IMR-90 (cell line): ENCODE results near the gene PPARD. TPM values are rescaled to one million over a fixed set of nuclear protein-coding genes. Genes with fewer than 3 reads are reported as not detected.

Source experiments
- ATAC-seq: fragments of 200-7000 bp; cut with Tn5 transposase; 2 replicates; pipeline ENCODE4 v1.9.1; 2020; ENCODE audit warnings: low read depth, mild to moderate bottlenecking, moderate library complexity
- BruUV-seq: library from RNA; stranded (reverse); fragments of 400-500 nt; replicated peaks from 2 replicates; lab custom pipeline; 2021; lab: Mats Ljungman, UMichigan
- CTCF ChIA-PET: fragments of 300-600 bp; formaldehyde crosslinking; extraction: SDS; loops from one replicate; lab custom pipeline; 2021; ENCODE audit warnings: antibody characterized with exemption; lab: Yijun Ruan, JAX
- POLR2A ChIA-PET: fragments of 300-600 bp; sonication (Branson Sonifier 250); formaldehyde crosslinking; loops from one replicate; lab custom pipeline; 2022; ENCODE audit warnings: antibody characterized with exemption; ENCODE audit not compliant: unreplicated experiment; lab: Charles Lee
- DNase-seq: peaks from one replicate; pipeline ENCODE4 v3.0.0; 2013
- H2AFZ ChIP-seq: replicated peaks from 2 replicates; pipeline ENCODE3; 2013; ENCODE audit warnings: low read length, mild to moderate bottlenecking; ENCODE audit not compliant: poor library complexity
- H2AK5ac ChIP-seq: 2 replicates; pipeline ENCODE4 v1.6.1; 2013; ENCODE audit warnings: low read depth, low read length, inconsistent platforms
- H2AK9ac ChIP-seq: replicated peaks from 2 replicates; pipeline ENCODE3; 2013; ENCODE audit warnings: mild to moderate bottlenecking, low read depth, low read length, moderate library complexity; ENCODE audit not compliant: poor library complexity
- H2BK120ac ChIP-seq: 2 replicates; pipeline ENCODE4 v1.6.1; 2013; ENCODE audit warnings: low read depth, low read length, inconsistent platforms
- H2BK15ac ChIP-seq: 3 replicates; pipeline ENCODE4 v1.6.1; 2013; ENCODE audit warnings: low read depth, low read length, inconsistent platforms
- H2BK20ac ChIP-seq: 2 replicates; pipeline ENCODE4 v1.6.1; 2013; ENCODE audit warnings: low read depth, mild to moderate bottlenecking, inconsistent platforms, low read length, moderate library complexity
- H2BK5ac ChIP-seq: 2 replicates; pipeline ENCODE4 v1.6.1; 2013; ENCODE audit warnings: mild to moderate bottlenecking, low read depth, low read length, inconsistent platforms; ENCODE audit not compliant: poor library complexity, severe bottlenecking
- H3K14ac ChIP-seq: replicated peaks from 2 replicates; pipeline ENCODE4 v1.6.1; 2013; ENCODE audit warnings: low read depth, low read length, inconsistent platforms
- H3K18ac ChIP-seq: 2 replicates; pipeline ENCODE4 v1.6.1; 2013; ENCODE audit warnings: low read depth, low read length, control low read depth
- H3K23ac ChIP-seq: 2 replicates; pipeline ENCODE4 v1.6.1; 2013; ENCODE audit warnings: low read depth, low read length, inconsistent platforms
- H3K27ac ChIP-seq: 2 replicates; pipeline ENCODE4 v1.5.1; 2013; ENCODE audit warnings: mild to moderate bottlenecking, control low read depth, low read length; ENCODE audit not compliant: insufficient read depth
- H3K27me3 ChIP-seq: 2 replicates; pipeline ENCODE4 v1.6.1; 2013; ENCODE audit warnings: low read length; ENCODE audit not compliant: control insufficient read depth, insufficient read depth
- H3K36me3 ChIP-seq: 2 replicates; pipeline ENCODE4 v1.6.1; 2013; ENCODE audit warnings: low read length, mixed read lengths; ENCODE audit not compliant: control insufficient read depth, insufficient read depth
- H3K4ac ChIP-seq: 2 replicates; pipeline ENCODE4 v1.6.1; 2013; ENCODE audit warnings: low read depth, low read length, inconsistent platforms
- H3K4me1 ChIP-seq: 2 replicates; pipeline ENCODE4 v1.6.1; 2013; ENCODE audit warnings: low read length, mixed read lengths; ENCODE audit not compliant: control insufficient read depth, insufficient read depth
- H3K4me2 ChIP-seq: 2 replicates; pipeline ENCODE4 v1.6.1; 2013; ENCODE audit warnings: low read depth, mild to moderate bottlenecking, control low read depth, low read length, moderate library complexity
- H3K4me3 ChIP-seq: 2 replicates; pipeline ENCODE4 v1.5.1; 2013; ENCODE audit warnings: low read depth, mild to moderate bottlenecking, control low read depth, low read length, moderate library complexity; ENCODE audit not compliant: insufficient read depth
- H3K56ac ChIP-seq: 2 replicates; pipeline ENCODE4 v1.6.1; 2013; ENCODE audit warnings: low read length, inconsistent platforms; ENCODE audit not compliant: insufficient read depth; ENCODE audit errors: extremely low read depth
- H3K79me1 ChIP-seq, 2 experiments: 2 replicates each; pipeline ENCODE4 v1.6.1; 2013; ENCODE audit warnings: low read length in 2 of 2, inconsistent platforms in 1 of 2, low read depth in 1 of 2
- H3K9ac ChIP-seq: 2 replicates; pipeline ENCODE4 v1.6.1; 2013; ENCODE audit warnings: low read depth, low read length, control low read depth
- H3K9me1 ChIP-seq: 2 replicates; pipeline ENCODE4 v1.6.1; 2013; ENCODE audit warnings: low read length, inconsistent platforms; ENCODE audit not compliant: insufficient read depth
- H3K9me3 ChIP-seq: 2 replicates; pipeline ENCODE4 v1.6.1; 2013; ENCODE audit warnings: low read length; ENCODE audit not compliant: control insufficient read depth, insufficient read depth
- H4K20me1 ChIP-seq: 2 replicates; pipeline ENCODE4 v1.6.1; 2013; ENCODE audit warnings: low read length, inconsistent platforms; ENCODE audit not compliant: insufficient read depth
- H4K5ac ChIP-seq: 2 replicates; pipeline ENCODE4 v1.6.1; 2013; ENCODE audit warnings: mild to moderate bottlenecking, low read depth, low read length, control low read depth
- H4K8ac ChIP-seq, 2 experiments: 2 replicates each; pipeline ENCODE4 v1.6.1; 2013; ENCODE audit warnings: low read depth in 2 of 2, low read length in 2 of 2, control low read depth in 1 of 2, inconsistent platforms in 1 of 2
- H4K91ac ChIP-seq: 2 replicates; pipeline ENCODE4 v1.6.1; 2013; ENCODE audit warnings: low read depth, low read length, inconsistent platforms; ENCODE audit not compliant: insufficient read depth
- BHLHE40 ChIP-seq: fragments of 150-350 bp; IDR thresholded peaks from 2 replicates; pipeline ENCODE4 v1.6.1; 2016; ENCODE audit warnings: mild to moderate bottlenecking, low read depth, low read length
- CEBPB ChIP-seq: IDR thresholded peaks from 2 replicates; pipeline ENCODE4 v1.6.1; 2012; ENCODE audit warnings: low read depth, low read length, improper control_type of control experiment
- CHD1 ChIP-seq: IDR thresholded peaks from 2 replicates; pipeline ENCODE4 v1.6.1; 2012; ENCODE audit warnings: low read depth, low read length, improper control_type of control experiment
- ELK1 ChIP-seq: fragments of 150-350 bp; IDR thresholded peaks from 2 replicates; pipeline ENCODE4 v1.6.1; 2016; ENCODE audit warnings: low read depth, mild to moderate bottlenecking, low read length, moderate library complexity, borderline replicate concordance
- MAFK ChIP-seq: IDR thresholded peaks from 2 replicates; pipeline ENCODE4 v1.6.1; 2012; ENCODE audit warnings: low read depth, low read length, improper control_type of control experiment
- MAZ ChIP-seq: IDR thresholded peaks from 2 replicates; pipeline ENCODE4 v1.6.1; 2012; ENCODE audit warnings: low read depth, mild to moderate bottlenecking, low read length, improper control_type of control experiment, moderate library complexity, borderline replicate concordance
- MXI1 ChIP-seq: IDR thresholded peaks from 2 replicates; pipeline ENCODE4 v1.6.1; 2012; ENCODE audit warnings: low read depth, mild to moderate bottlenecking, low read length, moderate library complexity, borderline replicate concordance
- NFE2L2 ChIP-seq: fragments of 150-350 bp; IDR thresholded peaks from 2 replicates; pipeline ENCODE4 v1.6.1; 2016; ENCODE audit warnings: low read depth, mild to moderate bottlenecking, low read length
- POLR2A ChIP-seq: IDR thresholded peaks from 2 replicates; pipeline ENCODE4 v1.6.1; 2012; ENCODE audit warnings: mild to moderate bottlenecking, low read depth, low read length
- RAD21 ChIP-seq: IDR thresholded peaks from 2 replicates; pipeline ENCODE4 v1.6.1; 2012; ENCODE audit warnings: low read length, improper control_type of control experiment
- RCOR1 ChIP-seq: IDR thresholded peaks from 2 replicates; pipeline ENCODE4 v1.6.1; 2012; ENCODE audit warnings: mild to moderate bottlenecking, low read length, improper control_type of control experiment; ENCODE audit not compliant: insufficient replicate concordance
- RFX5 ChIP-seq: IDR thresholded peaks from 2 replicates; pipeline ENCODE4 v1.8.0; 2012; ENCODE audit warnings: low read depth, mild to moderate bottlenecking, low read length, moderate library complexity
- USF2 ChIP-seq: fragments of 150-350 bp; IDR thresholded peaks from 2 replicates; pipeline ENCODE4 v1.6.1; 2017; ENCODE audit warnings: mild to moderate bottlenecking, antibody characterized with exemption, low read length, low read depth
- WGBS, 2 experiments: methylation state at CpG; one replicate each; pipeline versions ENCODE4 v1.1.5 to v1.1.7; 2013; ENCODE audit warnings: missing lambda C conversion rate in 2 of 2; ENCODE audit not compliant: insufficient read length in 1 of 2; ENCODE audit errors: extremely low coverage in 2 of 2; 5-methylcytosine and 5-hydroxymethylcytosine counted together
- dilution Hi-C: fragments of 300-500 bp; cut with HindIII; formaldehyde crosslinking; loops from one replicate; pipeline ENCODE4 v1.14.3; 2018; ENCODE audit warnings: low sequenced_read_pairs; ENCODE audit not compliant: unreplicated experiment
- in situ Hi-C: fragments of 300-500 bp; cut with MboI; formaldehyde crosslinking; loops from 3 replicates; pipeline ENCODE4 v1.14.3; 2019; ENCODE audit warnings: low sequenced_read_pairs, inconsistent platforms, mixed read lengths
- intact Hi-C: fragments of 100-400 bp; cut with micrococcal nuclease; formaldehyde crosslinking; loops from 2 replicates; pipeline ENCODE4 v1.10.0; 2022
- polyA plus RNA-seq, 3 experiments: library from polyadenylated mRNA; depleted of rRNA; stranded (reverse); fragments of >200 nt; gene quantifications; 2 replicates each; pipeline ENCODE4 v1.2.3, GENCODE V29; 2012; ENCODE audit warnings: low replicate concordance in 1 of 3
- total RNA-seq: library from RNA; depleted of rRNA; stranded (reverse); fragments of >200 nt; gene quantifications from 2 replicates; pipeline ENCODE4 v1.2.3, GENCODE V29; 2012

Gene PPARD
- total and polyA plus RNA-seq, 2 of the 4 experiments (the other 2 are of a cell fraction), result 10.4 to 69.0 TPM

- H4K20me1 ChIP-seq, result peaks cover 67% of the 10 kb centered on the region
- H3K36me3 ChIP-seq, result peaks cover 58% of the 10 kb centered on the region
Observed at GRCh38 chr6:35470663-35471120, 128.3 kb downstream of the PPARD start.

More at GRCh38 chr6:35470663-35471120, 128.3 kb downstream of the PPARD start:
- Histone ChIP-seq H2AK5ac (no peak overlapping the region), H3K4me1 (peaks cover 10% of the 10 kb centered on the region), H3K9ac (no peak overlapping the region), H3K14ac (no peak overlapping the region), H4K91ac (no peak overlapping the region), H3K9me3 (no peaks in the 10 kb centered on the region), H2BK15ac (no peak overlapping the region), H3K4me2 (peak overlapping the region; percentile 9), H3K4me3 (no peak overlapping the region), H3K27ac (no peak overlapping the region), H3K9me1 (0 out of 2 replicates have a peak, but pooled peaks cover 6% of the 10 kb centered on the region), H2BK5ac (no peak overlapping the region), H2AFZ (no peak overlapping the region), H2BK120ac (no peak overlapping the region), H2BK20ac (no peak overlapping the region), H3K18ac (no peak overlapping the region), H3K79me1 (peaks cover 7 to 48% of the 10 kb centered on the region in 2 experiments; a peak in 3 of 4 replicates), H4K5ac (no peak overlapping the region), H4K8ac (no peak overlapping the region), H2AK9ac (no peak overlapping the region), H3K56ac (no peak overlapping the region), H3K27me3 (no peaks in the 10 kb centered on the region), H3K23ac (peak overlapping the region; percentile 2; the same call in 1 of the 2 replicates), H3K4ac (no peak overlapping the region)
- no TSS peak for BruUV-seq
- intact Hi-C loops, result loop anchor here (2.0 kb wide), 1 partner anchor 24 kb away; no protein-coding TSS in a partner anchor
- ChIA-PET POLR2A (interaction anchor here (0.6 to 1.4 kb wide), 4 partner anchors 18 to 145 kb away, joined by 3 to 5 read pairs (median 3); partner anchors contain the start of genes PPARD and TEAD3), CTCF (no interaction called here)
- in situ Hi-C loops, result no loop called here
- WGBS, 2 experiments, result no CpG with 5 or more reads among the region's 3 CpGs
- no peak for TF ChIP-seq RCOR1
- no peak for TF ChIP-seq BHLHE40
- no peak for TF ChIP-seq POLR2A
- no peak for TF ChIP-seq RAD21
- no peak for TF ChIP-seq ELK1
- TF ChIP-seq CHD1, result no peak
- no peak for TF ChIP-seq NFE2L2
- TF ChIP-seq CEBPB, result no peak
- no peak for TF ChIP-seq USF2
- TF ChIP-seq MXI1, result no peak
- no peak for TF ChIP-seq RFX5
- no peak for TF ChIP-seq MAFK
- no peak for TF ChIP-seq MAZ
- ATAC-seq, result no peak
- dilution Hi-C loops, result no loop called here
- DNase-seq, result no peak
